NCI-H82 treated with DMSO at 0.1 percent for 48 hours (cell line): Measurements from ENCODE around the gene FAM181A.
A peak's percentile ranks its signal among the peaks of the same experiment; 100 is the strongest.

ENCODE experiments used
- DNase-seq: peaks from one replicate; lab custom pipeline; 2025; ENCODE audit not compliant: unreplicated experiment; lab: John Stamatoyannopoulos, UW

FAM181A gene

GRCh38 chr14:93960774-93961438 is 33.8 kb downstream of the FAM181A start:
- no peak for DNase-seq

- no peak for DNase-seq
Observed at GRCh38 chr14:93961620-93962019, 34.5 kb downstream of the FAM181A start.

GRCh38 chr14:93962701-93963601 is 35.8 kb downstream of the FAM181A start:
- DNase-seq = peak; percentile 33

- DNase-seq = no peak
Observed at GRCh38 chr14:93963692-93964091, 36.5 kb downstream of the FAM181A start.

DNA sequence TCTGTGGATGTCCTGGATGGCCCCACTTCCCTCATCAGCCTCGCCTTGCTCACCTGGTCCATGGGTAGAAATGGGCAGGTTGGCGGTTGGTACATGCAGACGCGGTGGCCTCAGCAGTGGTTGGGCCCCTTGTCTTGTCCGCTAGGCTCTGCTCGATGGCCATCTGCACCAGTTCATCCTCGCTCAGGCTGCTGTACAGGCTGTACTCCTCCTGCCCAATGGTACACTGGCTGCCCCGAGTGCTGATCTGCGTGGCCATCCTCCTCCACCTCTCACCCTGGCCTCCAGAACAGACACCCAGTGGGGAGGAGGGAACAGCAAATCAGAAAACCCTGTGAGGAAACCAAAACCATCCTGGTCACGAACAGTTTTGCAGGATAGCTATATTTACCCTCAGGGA is 37.1 kb downstream of the FAM181A start:
- no peak for DNase-seq

DNA sequence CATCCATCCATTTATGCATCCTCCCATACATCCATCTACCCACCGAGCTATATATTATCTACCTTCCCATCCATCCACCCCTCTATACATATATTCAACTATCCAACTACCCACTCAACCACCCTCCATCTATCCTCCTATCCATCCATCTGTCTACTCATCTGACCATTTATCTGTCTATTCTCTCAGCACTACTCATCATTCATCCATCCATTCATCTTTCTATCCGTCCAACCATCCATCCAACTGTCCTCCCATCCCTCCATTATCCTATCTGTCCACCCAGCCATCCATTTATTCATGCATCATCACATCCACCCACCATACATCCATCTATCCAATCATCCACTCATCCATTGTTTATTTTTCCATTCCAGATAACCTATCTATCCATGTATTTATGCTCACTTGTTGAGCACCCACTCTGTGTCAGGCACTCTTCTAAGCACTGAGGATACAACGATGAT is 37.7 kb downstream of the FAM181A start:
- DNase-seq = no peak

DNA sequence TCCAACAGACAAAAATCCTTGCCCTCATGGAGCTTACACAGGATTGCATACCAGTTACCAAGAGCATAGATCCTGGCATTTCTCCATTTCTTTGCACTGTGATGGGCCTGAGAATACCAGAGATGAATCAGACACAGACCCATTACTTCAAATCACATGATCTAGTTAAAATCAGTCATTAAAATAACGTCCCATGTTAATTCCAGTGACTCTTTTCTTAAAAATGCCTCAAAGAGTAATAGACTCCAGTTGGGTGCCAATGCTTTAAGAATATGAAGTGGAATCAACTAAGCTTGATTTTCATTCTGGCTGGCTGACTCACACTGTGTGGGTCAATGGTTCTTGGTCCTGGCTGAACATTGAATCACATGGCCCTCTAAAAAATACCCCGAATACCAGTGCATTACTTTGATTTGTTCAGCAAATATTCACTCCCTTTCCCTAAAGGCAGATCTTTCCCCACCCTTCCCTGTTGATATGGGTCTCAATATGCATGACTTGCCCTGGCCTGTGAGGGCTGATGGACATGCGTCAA is 38.2 kb downstream of the FAM181A start:
- DNase-seq = no peak

GRCh38 chr14:93965946-93966474 is 38.9 kb downstream of the FAM181A start:
- no peak for DNase-seq

GRCh38 chr14:93967637-93968250 is 40.6 kb downstream of the FAM181A start:
- DNase-seq = no peak

DNA sequence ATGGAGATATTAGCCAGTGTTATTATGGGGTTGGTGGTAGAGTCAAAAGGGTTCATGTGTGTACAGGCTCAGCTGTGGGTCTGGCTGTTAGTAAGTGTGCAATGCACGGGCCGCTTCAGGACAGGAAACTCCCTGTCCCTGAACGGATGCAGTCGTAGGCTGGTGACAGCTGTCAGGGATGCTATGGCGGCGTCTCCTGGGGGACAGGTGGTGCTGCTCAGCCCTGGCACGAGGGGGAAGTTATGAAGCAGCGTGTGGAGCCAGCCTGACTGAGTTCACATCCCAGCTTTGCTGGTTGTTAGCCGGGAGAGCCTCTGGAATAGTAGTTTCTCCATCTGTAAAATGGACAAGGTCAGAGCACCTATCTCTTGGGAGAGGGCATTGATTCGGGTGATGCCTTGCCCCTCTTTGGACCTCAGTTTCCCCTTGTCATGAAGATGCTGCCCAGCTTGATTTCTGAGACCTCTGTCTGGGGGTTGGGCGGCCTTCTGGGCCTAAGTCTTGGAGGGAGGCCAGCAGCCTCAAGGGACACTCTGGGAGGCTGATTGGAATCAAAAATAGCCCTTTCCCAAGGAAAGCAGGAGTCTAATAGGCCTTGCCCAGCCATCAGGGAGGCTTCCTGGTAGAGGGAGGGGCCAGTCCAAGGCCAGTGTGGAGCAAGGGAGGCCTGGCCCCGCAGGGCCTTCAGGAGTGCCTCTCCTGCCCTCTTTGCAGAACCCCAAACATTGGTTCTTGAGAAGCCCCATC is 42.1 kb downstream of the FAM181A start:
- no peak for DNase-seq

- no peak for DNase-seq
Observed at GRCh38 chr14:93970585-93970964, 43.4 kb downstream of the FAM181A start.

DNA sequence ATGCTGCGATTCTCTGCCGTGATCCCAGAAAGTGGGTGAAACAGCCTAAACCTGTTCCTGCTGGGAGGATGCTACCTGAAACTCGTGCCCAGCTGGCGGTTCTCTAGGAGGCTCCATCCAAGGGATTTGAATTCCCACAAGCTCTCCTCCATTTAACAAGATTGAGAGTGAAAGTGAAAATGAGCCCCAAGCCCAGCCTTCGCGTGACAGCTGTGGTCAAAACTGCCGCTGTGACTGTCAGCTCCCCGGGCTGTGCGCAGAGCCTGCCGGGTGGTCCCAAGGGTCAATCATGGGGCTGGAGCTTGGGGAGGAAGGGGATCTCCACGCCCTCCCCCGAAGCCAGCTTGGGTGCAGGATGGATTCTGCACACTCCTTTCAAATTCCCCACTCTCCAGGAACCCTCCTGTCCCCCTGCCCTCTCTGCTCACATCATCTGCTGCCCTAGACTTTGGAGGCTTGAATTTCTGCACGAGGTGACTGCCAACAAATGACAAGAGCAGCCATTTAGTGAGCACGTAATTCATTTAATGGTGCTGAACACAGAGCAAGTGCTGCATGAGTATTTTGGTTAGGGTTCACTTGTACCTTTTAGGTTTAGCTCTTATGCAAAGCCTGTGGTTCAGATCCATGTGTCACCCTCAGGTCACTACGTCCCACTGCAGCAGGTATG is 44.0 kb downstream of the FAM181A start:
- peak; percentile 48 for DNase-seq

- DNase-seq = no peak
Observed at GRCh38 chr14:93971635-93972027, 44.5 kb downstream of the FAM181A start.

DNA sequence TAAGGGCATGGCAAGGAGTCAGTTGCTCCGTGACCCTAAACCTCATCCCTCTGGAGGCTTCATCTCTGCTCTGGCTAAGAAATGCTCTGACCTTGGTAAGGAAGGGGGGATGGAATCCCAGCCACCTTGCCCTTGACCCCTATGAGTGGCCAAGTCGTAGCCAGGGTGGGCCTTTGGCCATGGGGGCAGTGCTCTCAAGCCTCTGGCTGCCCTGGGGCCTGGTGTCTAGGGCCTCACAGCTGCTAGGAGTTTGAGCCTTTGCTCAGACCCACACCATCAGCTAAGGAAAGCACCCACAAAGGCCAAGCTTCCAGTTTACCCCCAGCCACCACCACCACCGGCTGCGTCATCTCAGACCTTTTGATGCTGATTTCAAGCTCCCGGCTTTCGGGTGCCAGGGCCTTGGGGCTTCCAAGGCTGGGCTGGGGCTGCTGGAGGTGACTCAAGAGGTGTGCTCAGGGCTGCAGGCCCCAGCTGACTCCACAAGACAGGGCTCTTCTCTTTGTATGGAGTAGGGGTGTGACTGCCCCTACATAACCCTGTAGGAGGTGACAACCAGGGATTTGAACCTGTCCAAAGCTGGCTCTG is 45.6 kb downstream of the FAM181A start:
- DNase-seq = no peak

DNA sequence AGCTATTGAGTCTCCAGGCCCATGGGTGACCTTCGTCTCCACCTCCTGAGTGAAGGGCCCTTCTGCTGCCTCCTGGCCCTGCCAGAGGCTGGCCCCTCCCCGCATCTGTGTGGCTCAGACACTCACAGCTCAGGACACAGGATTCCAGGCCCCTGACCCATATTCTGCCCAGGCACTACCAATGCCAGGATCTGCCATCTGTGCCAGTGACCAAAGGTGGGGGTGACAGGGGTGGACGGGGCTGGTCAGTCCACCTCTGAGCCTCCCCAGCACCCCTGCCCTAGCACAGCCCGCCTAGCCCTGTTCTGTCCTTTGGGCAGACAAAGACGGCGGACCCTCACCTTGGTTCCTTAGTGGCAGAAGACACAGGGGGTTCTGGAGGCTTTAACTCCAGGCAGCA is 46.5 kb downstream of the FAM181A start:
- DNase-seq = no peak

- no peak for DNase-seq
Observed at GRCh38 chr14:93974299-93974698, 47.2 kb downstream of the FAM181A start.

DNA sequence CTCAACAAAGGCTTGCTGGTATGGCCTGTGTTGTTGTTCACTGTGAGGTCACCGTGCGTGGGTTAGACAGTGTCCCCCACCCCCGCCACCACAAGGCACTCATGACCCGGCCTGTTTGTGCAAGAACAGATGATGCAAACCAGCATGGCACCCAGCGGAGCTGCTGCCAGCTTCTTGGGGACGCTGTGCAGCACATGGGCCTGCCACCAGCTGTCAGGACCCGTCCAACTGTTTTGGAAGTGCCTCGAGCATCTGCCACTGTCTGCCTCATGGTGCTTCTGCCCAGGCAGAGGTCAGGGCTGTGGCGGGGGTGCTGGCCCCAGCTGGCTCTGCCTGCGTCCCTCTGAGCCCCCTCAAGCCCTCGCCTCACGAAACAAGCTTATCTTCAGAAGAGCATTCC is 47.7 kb downstream of the FAM181A start:
- no peak for DNase-seq

GRCh38 chr14:93975791-93976476 is 48.8 kb downstream of the FAM181A start:
- DNase-seq = no peak

GRCh38 chr14:93976477-93977057 is 49.4 kb downstream of the FAM181A start, which contains the start of gene ASB2:
Gene ASB2, minus strand, starts transcription at chr14:93976570. Its CDS starts 12,031 bp downstream, at chr14:93964539.
- DNase-seq = no peak
